Dendritic cell treated with granulocyte-macrophage colony-stimulating factor and Interleukin-4, amounts not matched to agents 40 ng/mL and 50 ng/mL, for 4 days (primary cell): ENCODE results near the gene BPIFB3.
"Not testable (repeated sequence)": the region's sequence is repeated elsewhere in the genome, so short reads cannot be mapped to it uniquely, and the experiment has no call there.

Source experiments
- H3K27ac Mint-ChIP-seq: one replicate; pipeline ENCODE4 v1.8.0; 2022; ENCODE audit warnings: mild to moderate bottlenecking, mixed read lengths
- H3K27me3 Mint-ChIP-seq: one replicate; pipeline ENCODE4 v1.8.0; 2022; ENCODE audit warnings: mild to moderate bottlenecking, mixed read lengths
- H3K36me3 Mint-ChIP-seq: one replicate; pipeline ENCODE4 v1.8.0; 2022; ENCODE audit warnings: low read depth, mixed read lengths
- H3K4me1 Mint-ChIP-seq: one replicate; pipeline ENCODE4 v1.8.0; 2022; ENCODE audit warnings: low read depth, mixed read lengths
- H3K4me3 Mint-ChIP-seq: one replicate; pipeline ENCODE4 v1.8.0; 2022; ENCODE audit warnings: mild to moderate bottlenecking, moderate library complexity, mixed read lengths
- H3K9me3 Mint-ChIP-seq: one replicate; pipeline ENCODE4 v1.8.0; 2022; ENCODE audit warnings: mixed read lengths
- intact Hi-C: fragments of 100-400 bp; cut with micrococcal nuclease; formaldehyde crosslinking; loops from one replicate; pipeline ENCODE4 v1.15.0; 2022

The BPIFB3 gene

DNA sequence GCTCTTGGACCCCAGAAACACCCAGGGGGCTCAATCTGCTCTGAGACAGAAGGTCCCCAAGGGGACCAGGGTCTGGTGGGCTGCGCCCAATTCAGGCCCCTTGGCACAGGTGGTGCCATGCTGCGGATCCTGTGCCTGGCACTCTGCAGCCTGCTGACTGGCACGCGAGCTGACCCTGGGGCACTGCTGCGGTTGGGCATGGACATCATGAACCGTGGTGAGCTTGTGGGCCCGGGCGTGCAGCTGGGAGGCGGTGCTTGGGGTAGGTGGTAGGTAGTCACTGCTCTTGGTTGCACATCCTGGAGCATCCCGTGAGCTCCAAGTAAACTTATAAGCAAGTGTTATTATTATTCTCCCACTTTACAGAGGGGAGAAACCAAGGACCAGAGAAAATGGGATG lies 22.2 kb upstream of the BPIFB3 start, which contains the start of gene BPIFB6:
BPIFB6 (plus strand) TSS at position 118 of the 400 bp plus-strand sequence; CDS start at position 118, 0 bp downstream.
- Mint-ChIP-seq H3K4me3 (no peak within 1 kb of the TSS), H3K27ac (no peak within 1 kb of the TSS), H3K4me1 (no peaks in the 10 kb centered on the region), H3K9me3 (no peaks in the 10 kb centered on the region), H3K36me3 (no peaks in the 10 kb centered on the region), H3K27me3 (peaks cover 2% of the 10 kb centered on the region)
- intact Hi-C loops: no loop called here

DNA sequence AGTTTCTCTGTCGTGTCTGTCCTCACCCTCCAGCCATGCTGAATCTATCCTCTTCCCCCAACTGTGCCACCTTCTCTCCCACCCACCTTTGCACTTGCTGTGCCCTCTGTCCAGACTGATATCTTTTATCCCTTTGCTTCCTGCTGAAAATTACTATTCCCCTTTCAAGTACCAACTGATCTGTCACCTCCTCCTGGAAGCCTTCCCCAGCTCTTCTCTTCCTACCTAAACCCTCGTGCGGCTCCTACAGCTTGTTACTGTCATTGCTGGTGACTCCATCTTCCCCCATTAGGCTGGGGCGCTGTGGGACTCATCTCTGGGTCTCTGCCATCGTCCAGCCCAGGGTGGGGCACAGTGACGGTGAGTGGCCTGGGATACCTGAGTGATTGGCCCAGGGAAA lies 21.1 kb upstream of the BPIFB3 start:
- peaks cover 2% of the 10 kb centered on the region for H3K27me3 Mint-ChIP-seq
- intact Hi-C loops: no loop called here
- no peak overlapping the region for H3K4me3 Mint-ChIP-seq
- no peaks in the 10 kb centered on the region for H3K36me3 Mint-ChIP-seq
- H3K9me3 Mint-ChIP-seq: no peaks in the 10 kb centered on the region
- H3K27ac Mint-ChIP-seq: no peak overlapping the region
- no peaks in the 10 kb centered on the region for H3K4me1 Mint-ChIP-seq

DNA sequence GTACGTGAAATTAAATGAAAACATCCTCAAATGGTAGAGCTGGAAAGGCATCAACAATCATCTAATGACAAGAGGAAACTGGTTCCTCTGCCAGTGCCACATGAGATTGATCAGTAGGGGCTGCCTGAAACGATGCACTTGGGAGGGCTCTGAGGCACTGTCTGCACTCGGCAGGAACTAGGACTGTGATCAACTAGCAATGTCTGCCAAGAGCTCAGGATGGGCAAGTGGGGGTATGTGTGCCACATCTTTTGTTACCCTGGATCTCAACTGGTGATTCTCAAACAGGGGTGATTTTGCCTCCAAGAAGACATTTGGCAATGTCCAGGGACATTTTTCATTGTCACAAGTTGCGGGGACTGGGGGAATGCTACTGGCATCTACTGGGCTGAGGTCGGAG lies 20.3 kb upstream of the BPIFB3 start:
- Mint-ChIP-seq H3K9me3 (no peaks in the 10 kb centered on the region), H3K27me3 (peaks cover 2% of the 10 kb centered on the region), H3K36me3 (no peaks in the 10 kb centered on the region), H3K4me1 (no peaks in the 10 kb centered on the region), H3K27ac (no peak overlapping the region), H3K4me3 (no peak overlapping the region)
- intact Hi-C loops: no loop called here

DNA sequence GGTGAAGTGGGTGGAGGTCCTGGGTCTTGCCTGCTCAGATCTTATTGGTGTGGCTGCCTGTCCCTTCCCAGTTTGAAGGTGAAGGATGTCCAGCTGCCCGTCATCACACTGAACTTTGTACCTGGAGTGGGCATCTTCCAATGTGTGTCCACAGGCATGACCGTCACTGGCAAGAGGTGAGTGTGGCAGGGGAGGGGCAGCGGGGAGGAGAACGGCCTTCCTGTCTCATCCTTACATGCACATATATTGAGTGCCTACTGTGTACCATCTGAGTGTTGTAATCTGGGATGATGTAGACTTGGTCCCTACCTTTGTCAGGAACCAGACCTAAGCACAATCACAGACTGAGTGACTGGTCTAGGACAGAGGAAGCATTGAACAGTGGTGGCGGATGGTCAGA lies 19.6 kb upstream of the BPIFB3 start:
- intact Hi-C loops: no loop called here
- peaks cover 2% of the 10 kb centered on the region for H3K27me3 Mint-ChIP-seq
- H3K27ac Mint-ChIP-seq: no peak overlapping the region
- no peaks in the 10 kb centered on the region for H3K4me1 Mint-ChIP-seq
- H3K4me3 Mint-ChIP-seq: no peak overlapping the region
- H3K9me3 Mint-ChIP-seq: no peaks in the 10 kb centered on the region
- no peaks in the 10 kb centered on the region for H3K36me3 Mint-ChIP-seq

DNA sequence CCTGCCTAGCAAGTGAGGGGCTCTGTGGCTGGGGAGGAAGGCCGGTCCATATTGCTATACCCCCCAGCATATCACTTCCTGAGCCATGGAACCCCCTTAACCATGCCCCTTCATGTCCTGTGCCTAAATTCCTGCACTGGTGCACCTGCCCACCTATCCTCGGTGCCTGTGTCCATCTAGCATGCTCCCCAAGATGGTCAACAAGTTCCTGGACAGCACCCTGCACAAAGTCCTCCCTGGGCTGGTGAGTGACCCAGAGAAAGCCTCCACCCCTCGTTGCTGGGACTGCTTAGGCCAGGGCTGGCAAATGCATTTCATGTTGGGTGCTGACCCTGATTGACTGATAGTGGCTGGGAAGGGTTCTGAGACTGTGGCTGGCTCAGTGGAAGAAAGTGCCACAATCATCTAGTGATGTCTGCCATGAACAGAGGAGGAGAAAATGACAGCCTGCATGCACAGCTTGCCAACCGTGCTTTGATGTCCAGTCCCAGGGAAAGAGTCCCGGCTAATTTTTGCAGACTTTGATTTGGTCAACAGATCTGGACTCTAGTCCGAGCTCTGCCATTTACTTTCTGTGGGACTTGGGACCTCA lies 18.7 kb upstream of the BPIFB3 start:
- intact Hi-C loops: no loop called here
- Mint-ChIP-seq H3K36me3 (no peaks in the 10 kb centered on the region), H3K27me3 (peaks cover 2% of the 10 kb centered on the region), H3K9me3 (no peaks in the 10 kb centered on the region), H3K27ac (no peak overlapping the region), H3K4me1 (no peaks in the 10 kb centered on the region), H3K4me3 (no peak overlapping the region)

DNA sequence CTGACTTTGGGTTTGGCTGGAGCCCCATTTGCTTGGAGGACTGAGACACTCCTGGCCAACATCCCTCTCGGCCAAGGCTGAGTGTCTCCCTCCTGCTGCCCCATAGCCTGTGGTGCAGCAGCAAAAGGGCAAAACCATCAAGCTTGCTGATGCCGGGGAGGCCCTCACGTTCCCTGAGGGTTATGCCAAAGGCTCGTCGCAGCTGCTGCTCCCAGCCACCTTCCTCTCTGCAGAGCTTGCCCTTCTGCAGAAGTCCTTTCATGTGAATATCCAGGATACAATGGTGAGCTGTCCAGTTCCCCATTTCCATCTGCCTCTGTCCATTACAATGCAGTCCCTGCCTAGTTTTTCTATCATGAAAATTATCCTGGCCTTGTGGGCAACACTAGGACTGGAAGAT lies 16.2 kb upstream of the BPIFB3 start:
- Mint-ChIP-seq H3K27ac (no peak overlapping the region), H3K4me1 (no peaks in the 10 kb centered on the region), H3K36me3 (no peaks in the 10 kb centered on the region), H3K4me3 (no peak overlapping the region), H3K9me3 (no peaks in the 10 kb centered on the region), H3K27me3 (peaks cover 2% of the 10 kb centered on the region)
- intact Hi-C loops: no loop called here

DNA sequence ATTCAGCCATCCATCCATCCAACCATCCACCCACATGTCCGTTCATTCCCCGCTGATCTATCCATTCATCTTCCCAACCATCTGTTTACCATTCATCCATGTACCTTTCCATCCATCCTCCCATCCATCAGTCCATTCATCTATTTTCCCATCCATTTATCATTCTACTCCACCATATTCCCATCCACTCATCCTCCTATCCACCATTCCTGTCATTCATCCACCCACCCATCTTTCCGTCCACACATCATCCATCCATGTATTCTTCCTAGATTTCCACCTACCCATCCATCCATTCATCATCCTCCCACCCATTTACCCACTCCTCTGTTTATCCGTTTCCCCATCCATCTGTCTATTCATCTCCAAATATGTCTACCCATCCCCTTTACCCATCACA lies 15.5 kb upstream of the BPIFB3 start:
- Mint-ChIP-seq H3K36me3 (no peaks in the 10 kb centered on the region), H3K4me3 (no peak overlapping the region), H3K27ac (no peak overlapping the region), H3K4me1 (no peaks in the 10 kb centered on the region), H3K27me3 (no peaks in the 10 kb centered on the region), H3K9me3 (no peaks in the 10 kb centered on the region)
- intact Hi-C loops: no loop called here

DNA sequence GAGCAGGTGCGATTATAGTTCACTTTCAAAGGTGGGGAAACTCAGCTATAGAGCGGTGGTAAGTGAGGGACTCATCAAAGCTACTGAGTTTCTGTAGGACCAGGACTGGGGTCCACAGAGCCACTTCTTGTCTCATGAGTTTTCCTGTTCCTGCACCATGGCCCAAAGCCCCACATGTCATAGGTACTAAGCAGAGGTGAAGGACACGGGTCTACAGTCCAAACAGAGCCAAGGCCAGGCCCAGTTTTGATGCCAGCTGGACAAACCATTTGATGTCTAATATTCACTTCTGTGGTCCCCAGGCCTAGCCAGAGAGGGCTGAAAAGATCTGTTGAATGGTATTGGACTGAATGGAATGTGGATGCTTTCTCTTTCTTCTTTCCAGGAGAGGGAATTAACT lies 11.3 kb upstream of the BPIFB3 start:
- H3K27ac Mint-ChIP-seq: no peak overlapping the region
- intact Hi-C loops: no loop called here

DNA sequence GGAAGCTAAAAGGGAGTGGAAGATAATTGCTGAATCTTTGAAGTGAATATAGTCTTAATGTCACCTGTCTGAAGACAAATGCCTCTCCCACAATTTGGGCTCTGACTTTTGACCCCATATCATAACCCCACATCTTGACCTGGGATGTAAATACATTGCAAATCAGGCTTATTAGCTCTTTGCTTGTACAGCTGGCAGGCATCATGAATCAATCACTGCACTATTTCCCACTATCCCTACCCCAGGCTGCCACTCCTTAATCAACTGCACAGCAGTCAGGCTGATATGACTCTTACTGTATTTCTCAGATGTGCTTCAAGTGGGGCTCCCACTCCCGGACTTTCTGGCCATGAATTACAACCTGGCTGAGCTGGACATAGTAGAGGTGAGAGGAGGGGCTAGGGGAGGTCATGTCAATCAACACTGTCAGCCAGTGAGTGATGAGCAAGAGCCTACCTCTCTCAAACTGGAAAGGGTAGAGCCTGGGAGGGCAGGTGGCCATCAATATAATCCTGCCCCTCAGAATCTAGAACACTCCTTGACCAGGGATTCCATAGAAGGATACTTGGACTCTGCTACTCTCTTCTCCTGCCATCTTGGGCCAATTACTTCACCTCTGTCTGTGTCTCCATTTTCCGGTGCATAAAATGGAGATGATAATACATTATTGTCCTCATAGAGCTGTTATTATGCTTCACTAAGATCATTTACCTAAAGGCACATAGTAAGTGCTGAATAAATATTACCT lies 10.5 kb upstream of the BPIFB3 start:
- H3K4me3 Mint-ChIP-seq: no peak overlapping the region
- intact Hi-C loops: no loop called here
- H3K4me1 Mint-ChIP-seq: no peaks in the 10 kb centered on the region
- H3K27me3 Mint-ChIP-seq: no peaks in the 10 kb centered on the region
- peaks cover 28% of the 10 kb centered on the region for H3K9me3 Mint-ChIP-seq
- H3K27ac Mint-ChIP-seq: no peak overlapping the region
- H3K36me3 Mint-ChIP-seq: no peaks in the 10 kb centered on the region

More for the DNA sequence above, 11.3 kb upstream of the BPIFB3 start:
- Mint-ChIP-seq H3K4me3 (no peak overlapping the region), H3K9me3 (peaks cover 28% of the 10 kb centered on the region), H3K27me3 (no peaks in the 10 kb centered on the region), H3K36me3 (no peaks in the 10 kb centered on the region), H3K4me1 (no peaks in the 10 kb centered on the region)

DNA sequence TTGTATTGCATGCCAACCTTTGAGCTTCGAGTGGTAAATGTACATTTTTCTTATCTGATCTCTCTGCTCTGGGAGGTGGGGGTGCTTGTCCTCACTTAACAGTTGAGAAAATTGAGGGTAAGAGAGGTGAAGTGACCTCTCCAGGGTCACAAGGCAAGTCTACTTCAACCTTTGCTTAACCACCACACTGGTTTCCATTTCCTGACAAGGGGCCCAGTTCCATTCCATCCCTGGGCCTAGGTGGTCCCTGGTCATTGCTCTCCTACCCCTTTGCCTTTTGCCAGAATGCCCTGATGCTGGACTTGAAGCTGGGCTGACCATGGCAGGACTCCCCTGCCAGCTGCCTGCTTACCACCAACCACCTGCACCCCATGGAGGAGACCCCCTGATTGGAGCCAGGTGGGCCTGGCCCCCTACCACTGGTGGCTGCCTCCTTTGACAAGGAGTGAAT lies 9.9 kb upstream of the BPIFB3 start:
- no peaks in the 10 kb centered on the region for H3K36me3 Mint-ChIP-seq
- peaks cover 28% of the 10 kb centered on the region for H3K9me3 Mint-ChIP-seq
- H3K4me1 Mint-ChIP-seq: no peaks in the 10 kb centered on the region
- no peak overlapping the region for H3K27ac Mint-ChIP-seq
- no peak overlapping the region for H3K4me3 Mint-ChIP-seq
- no peaks in the 10 kb centered on the region for H3K27me3 Mint-ChIP-seq
- intact Hi-C loops: no loop called here

DNA sequence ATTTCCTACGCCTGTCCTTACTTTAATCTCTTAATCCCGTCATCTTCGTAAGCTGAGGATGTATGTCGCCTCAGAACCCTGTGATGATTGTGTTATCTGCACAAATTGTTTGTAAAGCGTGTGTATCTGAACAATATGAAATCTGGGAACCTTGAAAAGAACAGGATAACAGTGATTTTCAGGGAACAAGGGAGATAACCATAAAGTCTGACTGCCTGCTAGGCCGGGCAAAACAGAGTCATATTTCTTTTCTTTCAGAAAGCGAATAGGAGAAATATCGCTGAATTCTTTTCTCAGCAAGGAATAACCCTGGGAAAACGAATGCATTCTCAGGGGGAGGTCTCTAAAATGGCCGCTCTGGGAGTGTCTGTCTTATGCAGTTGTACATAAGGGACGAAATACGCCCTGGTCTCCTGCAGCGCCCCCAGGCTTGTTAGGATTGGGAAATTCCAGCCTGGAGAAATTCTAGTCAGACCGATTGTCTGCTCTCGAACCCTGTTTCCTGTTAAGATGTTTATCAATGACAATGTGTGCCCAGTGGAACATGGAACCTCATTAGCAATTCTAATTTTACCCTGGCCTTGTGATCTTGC lies 8.5 kb upstream of the BPIFB3 start:
- H3K9me3 Mint-ChIP-seq: peaks cover 28% of the 10 kb centered on the region
- H3K4me1 Mint-ChIP-seq, intact Hi-C loops, H3K27ac Mint-ChIP-seq, H3K27me3 Mint-ChIP-seq, H3K4me3 Mint-ChIP-seq, H3K36me3 Mint-ChIP-seq: not testable (repeated sequence)

DNA sequence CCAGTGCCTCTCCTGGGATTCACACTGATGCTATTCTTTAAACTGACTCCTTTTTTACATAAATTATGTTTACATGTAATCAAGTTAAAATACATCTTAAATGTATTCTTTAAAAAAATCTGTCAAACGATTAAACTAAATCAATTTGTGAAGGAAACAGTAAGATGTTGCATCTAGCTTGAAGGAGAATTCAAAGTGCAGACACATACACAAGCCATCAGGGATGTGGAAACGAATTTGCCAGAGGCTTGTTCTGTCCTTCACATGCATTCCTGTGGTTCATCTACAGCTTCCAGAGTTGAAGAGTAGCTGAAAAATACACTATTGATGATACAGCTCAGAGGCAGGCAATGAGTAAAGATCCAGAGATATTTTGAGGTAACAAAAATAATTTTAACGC lies 7.3 kb upstream of the BPIFB3 start:
- Mint-ChIP-seq H3K9me3 (peaks cover 28% of the 10 kb centered on the region), H3K36me3 (no peaks in the 10 kb centered on the region), H3K27ac (no peak overlapping the region), H3K4me3 (no peak overlapping the region), H3K27me3 (no peaks in the 10 kb centered on the region), H3K4me1 (no peaks in the 10 kb centered on the region)
- intact Hi-C loops: no loop called here

DNA sequence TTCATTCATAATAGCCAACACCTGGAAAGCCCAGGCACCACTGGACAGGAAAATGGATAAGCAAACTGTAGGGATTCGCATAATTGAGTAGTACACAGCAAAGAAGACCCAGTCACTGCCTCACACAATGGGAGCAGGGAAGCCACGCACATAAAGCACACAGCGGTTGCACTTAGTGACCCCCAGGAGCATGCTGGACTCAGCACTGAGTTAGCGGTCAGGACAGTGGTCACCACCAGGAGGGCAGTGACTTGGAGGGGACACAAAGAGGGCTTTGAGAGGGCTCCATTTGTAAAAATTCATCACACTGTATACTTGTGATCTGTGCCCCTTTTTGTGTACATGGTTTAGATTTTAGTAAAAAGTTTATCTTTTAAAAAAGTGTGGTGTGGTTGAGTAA lies 2.4 kb upstream of the BPIFB3 start:
- intact Hi-C loops: no loop called here
- Mint-ChIP-seq H3K4me3 (no peak overlapping the region), H3K27me3 (no peaks in the 10 kb centered on the region), H3K9me3 (peaks cover 2% of the 10 kb centered on the region), H3K36me3 (no peaks in the 10 kb centered on the region), H3K4me1 (no peaks in the 10 kb centered on the region), H3K27ac (no peak overlapping the region)

DNA sequence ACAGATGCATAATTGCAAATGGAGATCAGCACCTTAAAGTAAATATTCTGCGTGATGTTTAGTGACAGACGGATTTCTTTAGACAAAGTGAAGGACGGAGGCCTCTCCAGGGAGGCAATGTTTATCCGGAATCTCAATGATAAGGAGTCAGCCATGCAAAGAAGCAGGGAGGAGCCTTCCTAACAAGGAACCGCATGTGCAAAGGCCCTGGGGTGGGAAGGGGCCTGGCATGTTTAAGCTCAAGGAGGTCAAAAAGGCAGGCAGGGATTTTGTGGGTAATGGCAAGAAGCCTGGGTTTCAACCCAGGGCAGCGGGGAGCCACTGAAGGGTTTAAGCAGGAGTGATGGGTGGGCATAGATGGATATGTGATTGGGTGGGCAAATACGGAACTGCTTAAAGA lies 678 bp downstream of the BPIFB3 start:
- no peak overlapping the region for H3K27ac Mint-ChIP-seq
- H3K36me3 Mint-ChIP-seq: no peaks in the 10 kb centered on the region
- no peak overlapping the region for H3K4me3 Mint-ChIP-seq
- no peaks in the 10 kb centered on the region for H3K9me3 Mint-ChIP-seq
- intact Hi-C loops: no loop called here
- no peaks in the 10 kb centered on the region for H3K27me3 Mint-ChIP-seq
- H3K4me1 Mint-ChIP-seq: no peaks in the 10 kb centered on the region
